GM23338 (cell line): ENCODE data around the gene DEFB124. TPM values are rescaled to one million over a fixed set of nuclear protein-coding genes. Genes with fewer than 3 reads are reported as not detected.

Experiments
- ATAC-seq: fragments of 200-7000 bp; cut with Tn5 transposase; 3 replicates; pipeline ENCODE4 v1.9.1; 2020
- DNase-seq: peaks from one replicate; pipeline ENCODE4 v3.0.0-alpha.2; 2015; ENCODE audit warnings: low spot score
- H2AFZ ChIP-seq: fragments of 200-600 bp; sonication (generic); 2 replicates; pipeline ENCODE4 v1.8.0; 2016; ENCODE audit warnings: antibody characterized with exemption, mild to moderate bottlenecking, moderate library complexity
- H3F3A ChIP-seq: fragments of 200-600 bp; sonication (generic); replicated peaks from 2 replicates; pipeline ENCODE4 v1.8.0; 2017; ENCODE audit warnings: antibody characterized with exemption, mixed run types, low read depth
- H3K27ac ChIP-seq: fragments of 200-600 bp; sonication (generic); 2 replicates; pipeline ENCODE4 v1.6.1; 2016; ENCODE audit warnings: low read depth
- H3K27me3 ChIP-seq: fragments of 200-600 bp; sonication (generic); 2 replicates; pipeline ENCODE4 v1.8.0; 2016; ENCODE audit warnings: mild to moderate bottlenecking, mixed run types, moderate library complexity; ENCODE audit not compliant: insufficient read depth
- H3K36me3 ChIP-seq: fragments of 200-600 bp; sonication (generic); 2 replicates; pipeline ENCODE4 v1.8.0; 2016; ENCODE audit warnings: mild to moderate bottlenecking; ENCODE audit not compliant: insufficient read depth
- H3K4me1 ChIP-seq: fragments of 200-600 bp; sonication (generic); 2 replicates; pipeline ENCODE4 v1.8.0; 2016; ENCODE audit warnings: mild to moderate bottlenecking, moderate library complexity; ENCODE audit not compliant: insufficient read depth
- H3K4me2 ChIP-seq: fragments of 200-600 bp; sonication (generic); 2 replicates; pipeline ENCODE4 v1.7.1; 2017; ENCODE audit warnings: mixed run types
- H3K4me3 ChIP-seq: fragments of 200-600 bp; sonication (generic); 2 replicates; pipeline ENCODE4 v1.6.1; 2016; ENCODE audit warnings: mixed run types
- H3K79me2 ChIP-seq: fragments of 200-600 bp; sonication (generic); replicated peaks from 2 replicates; pipeline ENCODE4 v1.8.0; 2017; ENCODE audit warnings: mild to moderate bottlenecking; ENCODE audit not compliant: insufficient read depth
- H3K9me2 ChIP-seq: fragments of 200-600 bp; sonication (generic); 2 replicates; pipeline ENCODE4 v1.8.0; 2017; ENCODE audit not compliant: insufficient read depth
- H4K20me1 ChIP-seq: fragments of 200-600 bp; sonication (generic); replicated peaks from 2 replicates; pipeline ENCODE4 v1.8.0; 2017; ENCODE audit warnings: mild to moderate bottlenecking; ENCODE audit not compliant: insufficient read depth
- H3K27ac Mint-ChIP-seq: 2 replicates; pipeline ENCODE4 v1.8.0; 2020; ENCODE audit warnings: inconsistent platforms, mild to moderate bottlenecking, moderate library complexity, mixed read lengths
- H3K27me3 Mint-ChIP-seq: 3 replicates; pipeline ENCODE4 v1.8.0; 2022; ENCODE audit warnings: low read depth, mild to moderate bottlenecking, moderate library complexity, mixed read lengths, inconsistent platforms; ENCODE audit not compliant: insufficient read depth, poor library complexity
- H3K36me3 Mint-ChIP-seq: 3 replicates; pipeline ENCODE4 v1.8.0; 2021; ENCODE audit warnings: low read depth, mild to moderate bottlenecking, inconsistent platforms, moderate library complexity, mixed read lengths
- H3K4me1 Mint-ChIP-seq: 3 replicates; pipeline ENCODE4 v1.8.0; 2020; ENCODE audit warnings: mild to moderate bottlenecking, inconsistent platforms, mixed read lengths
- H3K4me3 Mint-ChIP-seq: 3 replicates; pipeline ENCODE4 v1.8.0; 2021; ENCODE audit warnings: moderate library complexity, mild to moderate bottlenecking, inconsistent platforms, mixed read lengths
- H3K9me3 Mint-ChIP-seq: 3 replicates; pipeline ENCODE4 v1.8.0; 2020; ENCODE audit warnings: moderate library complexity, mild to moderate bottlenecking, inconsistent platforms, mixed read lengths
- CREB1 ChIP-seq: fragments of 250-450 bp; sonication (Bioruptor Pico); IDR thresholded peaks from 2 replicates; pipeline ENCODE4 v1.5.0; 2020; ENCODE audit warnings: low read depth, mild to moderate bottlenecking, moderate library complexity
- CTCF ChIP-seq, 2 experiments: fragments of 200-600 bp in 1 of 2; sonication (generic) in 1 of 2; conservative IDR thresholded peaks; 2 replicates each; pipeline versions ENCODE4 v1.5.1 to v1.6.1; 2016 to 2017; ENCODE audit warnings: antibody characterized with exemption in 2 of 2, low read depth in 2 of 2, mild to moderate bottlenecking in 2 of 2, moderate library complexity in 1 of 2
- ETS1 ChIP-seq: IDR thresholded peaks from 2 replicates; pipeline ENCODE4 v1.6.1; 2016; ENCODE audit warnings: antibody characterized with exemption
- EZH2 ChIP-seq: fragments of 200-600 bp; sonication (generic); IDR thresholded peaks from one replicate; pipeline ENCODE4 v1.8.0; 2017; ENCODE audit warnings: antibody characterized with exemption, mild to moderate bottlenecking, low read depth; ENCODE audit not compliant: unreplicated experiment
- EZH2phosphoT487 ChIP-seq: fragments of 200-600 bp; sonication (generic); IDR thresholded peaks from one replicate; pipeline ENCODE4 v1.8.1; 2018; ENCODE audit warnings: antibody characterized with exemption; ENCODE audit not compliant: unreplicated experiment
- JUNB ChIP-seq: IDR thresholded peaks from one replicate; pipeline ENCODE4 v1.6.1; 2016; ENCODE audit warnings: antibody characterized with exemption; ENCODE audit not compliant: unreplicated experiment
- POLR2AphosphoS5 ChIP-seq: IDR thresholded peaks from 2 replicates; pipeline ENCODE4 v1.6.1; 2016; ENCODE audit warnings: antibody characterized with exemption, low read depth
- STAT1 ChIP-seq: IDR thresholded peaks from one replicate; pipeline ENCODE4 v1.6.1; 2016; ENCODE audit warnings: antibody characterized with exemption; ENCODE audit not compliant: unreplicated experiment
- ZNF114 ChIP-seq: fragments of 250-450 bp; sonication (Bioruptor Pico); IDR thresholded peaks from 2 replicates; pipeline ENCODE4 v1.5.0; 2020; ENCODE audit warnings: mild to moderate bottlenecking, moderate library complexity
- ZNF331 ChIP-seq: fragments of 250-450 bp; sonication (Bioruptor Pico); IDR thresholded peaks from 2 replicates; pipeline ENCODE4 v1.5.0; 2020; ENCODE audit warnings: low read depth, mild to moderate bottlenecking, moderate library complexity
- ZNF462 ChIP-seq: fragments of 250-450 bp; sonication (Bioruptor Pico); IDR thresholded peaks from 2 replicates; pipeline ENCODE4 v1.5.0; 2020; ENCODE audit warnings: mild to moderate bottlenecking, moderate library complexity
- polyA plus RNA-seq: library from polyadenylated mRNA; unstranded; fragments of >200 nt; fragmentation: Nextera tagmentation; extraction: Ambion mirVana; gene quantifications from 2 replicates; pipeline ENCODE4 v1.2.1, GENCODE V29; 2016
- total RNA-seq: library from RNA; depleted of rRNA; stranded (reverse); fragments of >200 nt; shearing (Covaris generic); gene quantifications from 2 replicates; pipeline ENCODE4 v1.2.3, GENCODE V29; 2014

DEFB124 gene
- total and polyA plus RNA-seq, 2 experiments from 2014 or later: 0.52 TPM; not detected in 1

- H3K9me3 Mint-ChIP-seq: peaks cover 94% of the 10 kb centered on the region; the same call in 2 of the 3 replicates
- Histone ChIP-seq H3K4me2 (no peak overlapping the region), H3K79me2 (no peaks in the 10 kb centered on the region), H3K27me3 (no peaks in the 10 kb centered on the region), H4K20me1 (no peaks in the 10 kb centered on the region), H3K4me3 (no peak overlapping the region), H2AFZ (no peak overlapping the region), H3K9me2 (peaks cover 7% of the 10 kb centered on the region; the same call in 1 of the 2 replicates), H3K4me1 (no peaks in the 10 kb centered on the region), H3K27ac (no peak overlapping the region), H3K36me3 (0 out of 2 replicates have a peak, but pooled peaks cover 3% of the 10 kb centered on the region), H3F3A (no peaks in the 10 kb centered on the region)
- H3K36me3 Mint-ChIP-seq: peaks cover 22% of the 10 kb centered on the region
- H3K4me3 Mint-ChIP-seq: no peak overlapping the region
- H3K4me1 Mint-ChIP-seq: no peaks in the 10 kb centered on the region
- DNase-seq (no peak), ATAC-seq (no peak)
- no peak for TF ChIP-seq EZH2
- no peak for TF ChIP-seq CREB1 (CRISPR knock-in tag)
- no peak for TF ChIP-seq POLR2AphosphoS5
- no peak for TF ChIP-seq STAT1
- no peak for TF ChIP-seq ZNF331 (CRISPR knock-in tag)
- TF ChIP-seq EZH2phosphoT487: no peak
- TF ChIP-seq ZNF462 (CRISPR knock-in tag): no peak
- no peak for TF ChIP-seq CTCF (conservative IDR thresholded peaks at IDR 0.05; ENCODE audit: low read depth in 2 of 2)
- no peak for TF ChIP-seq ZNF114 (CRISPR knock-in tag)
- TF ChIP-seq ETS1: no peak
- TF ChIP-seq JUNB: no peak
- H3K27ac Mint-ChIP-seq: no peak overlapping the region
- H3K27me3 Mint-ChIP-seq: peaks cover 4% of the 10 kb centered on the region
Observed at GRCh38 chr20:31418307-31418706, 56.6 kb downstream of the DEFB124 start.
